T1000 (cell line): ENCODE results near the gene GALNTL6.
"Not testable (repeated sequence)": the region's sequence is repeated elsewhere in the genome, so short reads cannot be mapped to it uniquely, and the experiment has no call there.

Experiments used
- DNase-seq: peaks from one replicate; lab custom pipeline; 2025; ENCODE audit warnings: mixed read lengths; lab: John Stamatoyannopoulos, UW

Gene GALNTL6

DNA sequence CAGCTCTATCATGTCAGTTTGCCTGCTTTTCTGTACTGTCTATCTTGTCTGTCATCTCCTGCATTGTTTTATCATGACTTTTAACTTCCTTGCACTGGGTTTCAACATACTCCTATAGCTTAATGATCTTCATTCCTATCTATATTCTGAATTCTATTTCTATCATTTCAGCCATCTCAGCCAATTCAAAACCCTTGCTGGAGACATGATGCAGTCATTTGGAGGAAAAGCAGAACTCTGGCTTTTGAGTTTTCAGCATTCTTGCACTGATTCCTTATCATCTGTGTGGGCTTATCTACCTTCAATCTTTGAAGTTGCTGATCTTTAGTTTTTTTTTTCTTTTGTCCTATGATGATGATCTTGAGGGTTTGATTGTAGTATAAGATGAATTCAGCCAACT lies 861.6 kb downstream of the GALNTL6 start:
- no peak for DNase-seq

DNA sequence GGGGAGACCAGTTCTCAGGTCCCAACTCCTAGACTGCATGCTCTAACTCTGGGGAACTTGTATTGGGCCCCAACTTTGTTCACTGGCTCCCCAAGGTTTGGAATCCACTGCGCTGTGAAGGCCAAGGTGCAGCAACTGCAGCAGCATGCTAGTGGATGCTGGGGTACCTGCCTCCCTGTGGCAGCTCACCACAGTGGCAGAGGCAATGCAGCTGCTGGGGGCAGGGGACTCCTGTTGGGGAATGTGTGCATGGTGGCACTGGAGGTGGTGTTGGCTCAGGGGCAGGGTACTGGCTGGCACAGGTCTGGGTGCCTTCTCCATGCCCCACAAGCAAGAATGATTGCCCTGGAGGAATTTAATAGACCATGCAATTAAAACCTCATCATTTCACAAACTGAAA lies 862.0 kb downstream of the GALNTL6 start:
- DNase-seq = no peak

- no peak for DNase-seq
Observed at GRCh38 chr4:172680691-172681090, 867.5 kb downstream of the GALNTL6 start.

- DNase-seq = no peak
Observed at GRCh38 chr4:172683021-172683420, 869.8 kb downstream of the GALNTL6 start.

DNA sequence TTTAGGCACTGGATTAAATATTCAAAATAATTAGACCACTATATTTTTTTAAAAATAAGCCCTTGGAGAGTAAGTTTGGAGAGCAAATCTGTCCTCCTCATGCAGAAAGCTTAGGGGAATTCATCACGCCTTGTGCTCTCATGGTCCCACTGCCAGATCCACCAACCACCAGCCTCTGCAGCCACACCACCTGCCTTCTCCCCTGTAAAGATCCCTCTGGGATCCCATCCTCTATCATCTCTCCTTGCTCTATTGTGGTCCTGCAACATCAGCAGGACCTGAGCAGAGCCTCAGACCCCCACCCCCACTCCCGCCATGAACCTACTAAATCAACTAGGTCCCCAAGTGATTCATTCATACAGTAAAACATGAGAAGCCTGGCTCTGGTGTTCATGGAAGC lies 872.8 kb downstream of the GALNTL6 start:
- DNase-seq = no peak

GRCh38 chr4:172688534-172688933 lies 875.3 kb downstream of the GALNTL6 start:
- DNase-seq = no peak

GRCh38 chr4:172691552-172691951 lies 878.3 kb downstream of the GALNTL6 start:
- no peak for DNase-seq

DNA sequence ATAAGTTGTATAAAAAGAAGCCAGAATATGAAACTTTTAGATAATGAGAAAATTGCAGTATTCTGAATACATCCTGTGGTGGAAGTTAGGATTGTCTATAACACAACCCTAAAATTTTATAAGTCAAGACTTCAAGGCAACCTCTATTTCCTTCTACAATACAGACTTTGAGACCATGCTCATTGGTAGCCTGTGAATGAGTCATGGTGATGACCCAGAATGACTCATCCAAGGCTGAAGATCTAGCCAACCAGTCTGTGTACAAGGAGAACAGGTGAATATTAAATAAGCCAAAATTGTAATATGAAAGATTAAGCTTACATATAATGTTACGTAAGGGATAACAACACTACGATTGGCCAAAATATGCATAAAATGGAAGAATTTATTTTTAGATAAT lies 879.5 kb downstream of the GALNTL6 start:
- no peak for DNase-seq

DNA sequence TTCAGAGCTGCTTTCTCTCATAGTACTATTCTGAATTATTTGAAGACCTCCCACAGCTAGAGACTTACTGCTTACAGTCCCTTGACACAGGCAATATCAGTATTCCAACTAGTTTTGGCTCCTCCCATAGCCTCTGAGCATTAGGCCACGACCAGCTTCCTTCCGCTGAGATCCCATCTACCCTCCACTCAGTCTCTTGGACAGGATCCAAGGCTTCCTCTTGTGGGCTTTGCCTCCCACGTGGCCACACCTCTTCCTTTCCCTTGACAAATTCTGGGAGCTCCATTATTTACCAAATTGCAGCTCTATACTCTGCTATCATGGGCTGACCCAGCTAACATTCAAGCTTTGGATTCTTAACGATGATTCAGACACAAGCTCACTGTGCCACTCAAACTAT lies 885.1 kb downstream of the GALNTL6 start:
- no peak for DNase-seq

- no peak for DNase-seq
Observed at GRCh38 chr4:172705565-172705964, 892.4 kb downstream of the GALNTL6 start.

GRCh38 chr4:172706000-172706399 lies 892.8 kb downstream of the GALNTL6 start:
- no peak for DNase-seq

DNA sequence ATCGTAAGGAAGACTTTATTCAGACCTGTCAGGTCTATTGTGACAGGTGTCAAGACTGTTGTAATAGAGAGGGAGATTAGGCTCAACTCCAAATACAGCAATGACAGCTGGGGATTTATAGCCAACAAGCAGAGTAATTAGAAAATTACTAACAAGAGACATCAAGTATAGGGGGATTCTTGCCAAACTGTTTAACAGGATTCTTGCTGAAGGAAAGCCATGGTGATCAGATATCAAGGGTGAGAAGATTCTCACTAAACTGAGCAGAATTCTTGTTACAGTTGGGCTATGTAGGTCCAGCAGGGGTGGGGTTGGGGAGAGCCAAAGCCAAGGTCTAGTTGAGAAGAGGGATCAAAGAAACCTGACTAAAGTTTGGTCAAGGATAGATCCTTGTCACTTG lies 894.4 kb downstream of the GALNTL6 start:
- DNase-seq = no peak

- no peak for DNase-seq
Observed at GRCh38 chr4:172708184-172708583, 895.0 kb downstream of the GALNTL6 start.

DNA sequence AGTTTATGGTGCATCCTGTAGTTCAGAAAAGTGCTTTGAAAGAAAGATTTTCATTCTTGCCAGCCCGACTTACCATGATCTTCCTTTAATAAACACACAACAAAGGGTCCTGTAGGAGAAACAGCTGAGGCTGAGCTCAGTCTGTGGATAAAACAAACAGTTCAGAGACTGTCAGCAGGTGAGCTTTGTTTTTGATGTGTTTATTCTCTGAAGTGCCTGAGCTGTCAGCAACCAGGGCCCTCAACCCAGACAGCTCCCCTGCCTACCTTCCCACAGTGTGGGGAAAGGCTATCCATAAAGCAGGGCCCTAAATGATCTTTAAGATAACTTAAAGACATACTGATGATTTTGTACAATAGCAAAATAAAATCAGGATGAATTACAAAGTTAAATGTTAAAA lies 896.2 kb downstream of the GALNTL6 start:
- DNase-seq = no peak

DNA sequence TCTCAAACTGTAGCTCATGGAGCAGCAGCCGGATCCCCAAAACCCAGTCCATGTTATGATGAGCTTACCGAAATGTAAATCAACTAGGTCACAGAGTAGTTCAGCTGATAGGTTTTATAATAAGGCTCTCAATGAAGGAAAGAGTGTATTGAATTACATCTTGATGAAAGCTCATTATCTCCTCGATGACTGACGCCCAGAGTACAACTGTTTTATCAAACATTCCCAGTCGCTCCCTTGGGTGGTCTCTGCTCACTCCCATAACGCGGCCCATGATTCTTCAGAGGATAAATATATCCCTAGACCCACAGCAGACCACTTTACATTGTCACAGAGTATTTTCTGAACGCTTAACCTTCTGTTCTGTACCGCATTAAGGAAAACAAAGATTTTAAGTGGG lies 903.1 kb downstream of the GALNTL6 start:
- DNase-seq = no peak

GRCh38 chr4:172721659-172722058 lies 908.5 kb downstream of the GALNTL6 start:
- no peak for DNase-seq

DNA sequence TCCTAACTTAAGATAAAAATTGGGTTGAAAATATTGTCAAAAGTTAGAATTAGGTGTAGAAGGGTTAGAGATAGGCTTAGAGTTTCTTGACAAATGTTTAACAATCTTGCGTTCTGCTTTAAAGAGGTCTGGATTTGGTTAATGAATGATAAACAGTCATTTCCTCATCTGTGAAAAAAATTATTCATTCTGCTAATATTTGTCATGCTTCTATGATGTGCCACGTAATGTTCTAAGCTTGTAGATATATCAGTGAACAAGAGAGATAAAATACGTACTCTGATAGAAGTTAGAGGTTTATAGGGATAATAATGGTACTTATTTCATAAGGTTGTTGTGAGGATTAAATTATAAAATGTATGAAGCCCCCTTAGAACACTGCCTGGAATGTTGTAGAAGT lies 912.4 kb downstream of the GALNTL6 start:
- no peak for DNase-seq

GRCh38 chr4:172726001-172726423 lies 912.8 kb downstream of the GALNTL6 start:
- DNase-seq = no peak

GRCh38 chr4:172727631-172728030 lies 914.4 kb downstream of the GALNTL6 start:
- no peak for DNase-seq

DNA sequence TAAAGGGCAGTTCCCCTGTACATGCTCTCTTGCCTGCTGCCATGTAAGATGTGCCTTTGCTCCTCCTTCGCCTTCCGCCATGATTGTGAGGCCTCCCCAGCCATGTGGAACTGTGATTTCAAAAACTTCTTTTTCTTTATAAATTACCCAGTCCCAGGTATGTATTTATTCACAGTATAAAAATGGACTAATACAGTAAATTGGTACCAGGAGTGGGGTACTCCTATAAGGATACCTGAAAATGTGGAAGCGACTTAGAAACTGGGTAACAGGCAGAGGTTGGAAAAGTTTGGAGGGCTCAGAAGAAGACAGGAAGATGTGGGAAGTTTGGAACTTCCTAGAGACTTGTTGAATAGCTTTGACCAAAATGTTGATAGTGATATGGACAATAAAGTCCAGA lies 920.4 kb downstream of the GALNTL6 start:
- DNase-seq = not testable (repeated sequence)

DNA sequence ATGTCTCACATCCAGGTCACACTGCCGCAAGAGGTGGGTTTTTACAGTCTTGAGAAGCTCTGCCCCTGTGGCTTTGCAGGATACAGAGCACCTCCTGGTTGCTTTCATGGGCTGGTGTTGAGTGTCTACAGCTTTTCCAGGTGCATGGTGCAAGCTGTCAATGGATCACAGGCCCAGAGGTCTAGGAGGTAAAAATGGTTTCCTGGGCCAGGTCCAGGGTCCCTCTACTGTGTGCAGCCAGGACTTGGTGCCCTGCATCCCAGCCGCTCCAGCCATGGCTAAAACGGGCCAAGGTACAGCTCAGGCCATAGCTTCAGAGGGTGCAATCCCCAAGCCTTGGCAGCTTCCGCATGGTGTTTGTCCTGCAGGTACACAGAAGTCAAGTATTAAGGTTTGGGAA lies 921.4 kb downstream of the GALNTL6 start:
- no peak for DNase-seq

- no peak for DNase-seq
Observed at GRCh38 chr4:172736046-172736445, 922.8 kb downstream of the GALNTL6 start.

DNA sequence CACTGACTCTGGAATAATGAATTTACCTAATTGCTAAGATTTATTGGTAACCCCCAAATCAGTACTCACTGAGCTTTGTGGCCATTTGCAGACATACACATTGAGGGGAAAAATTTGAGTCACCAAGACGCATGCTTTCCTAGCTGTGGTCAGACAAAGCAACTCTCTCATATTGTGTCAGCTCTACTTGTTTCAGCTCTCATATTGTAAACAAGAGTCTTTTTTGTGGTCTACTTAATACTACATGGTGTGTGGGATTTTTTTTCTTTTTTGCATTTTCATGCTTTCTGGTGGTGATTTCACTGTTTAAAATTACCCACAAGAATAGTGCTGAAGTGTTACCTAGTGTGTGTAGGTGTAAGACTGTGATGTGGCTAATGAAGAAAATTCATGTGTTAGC lies 927.2 kb downstream of the GALNTL6 start:
- DNase-seq = no peak

GRCh38 chr4:172750910-172751309 lies 937.7 kb downstream of the GALNTL6 start:
- DNase-seq = no peak

- no peak for DNase-seq
Observed at GRCh38 chr4:172751550-172751949, 938.3 kb downstream of the GALNTL6 start.
